RWPE1 (cell line): Measurements from ENCODE around the gene ZNF79.

Experiments
- CTCF ChIA-PET: fragments of 350-600 bp; sonication (Branson Sonifier 250); formaldehyde crosslinking; extraction: SDS; loops from one replicate; lab custom pipeline; 2021; lab: Yijun Ruan, JAX
- POLR2A ChIA-PET: fragments of 400-600 bp; formaldehyde crosslinking; extraction: SDS; loops from one replicate; lab custom pipeline; 2020; ENCODE audit warnings: antibody characterized with exemption; ENCODE audit not compliant: low non-redundant PET; lab: Yijun Ruan, JAX
- DNase-seq: peaks from one replicate; pipeline ENCODE4 v3.0.0; 2012; ENCODE audit warnings: low spot score
- H3K27ac ChIP-seq: fragments of 450-650 bp; 2 replicates; pipeline ENCODE4 v1.5.1; 2017
- TF ChIP-seq, protein P1 (sequence below): fragments of 450-650 bp; conservative IDR thresholded peaks from 2 replicates; pipeline ENCODE4 v1.5.1; 2017; ENCODE audit warnings: low read depth, mild to moderate bottlenecking

Gene ZNF79

DNA sequence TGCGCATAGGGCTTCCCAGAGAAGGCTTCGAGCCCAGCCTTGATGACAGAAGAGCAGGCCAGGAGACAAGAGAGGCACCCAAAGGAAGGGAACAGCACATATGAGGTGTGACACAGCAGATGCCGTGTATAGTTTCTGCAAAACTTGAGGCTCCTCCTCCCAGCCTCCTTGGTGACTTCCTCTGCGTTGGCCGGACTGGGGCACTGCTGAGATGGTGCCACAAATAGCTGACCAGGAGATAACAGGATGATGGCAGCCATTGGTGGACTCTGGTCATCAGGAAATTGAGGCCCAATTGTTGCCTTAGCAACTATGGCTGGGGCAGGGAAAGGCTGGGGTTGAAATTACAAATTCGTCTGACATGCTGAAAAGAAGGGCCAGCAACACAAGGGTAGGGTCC, 4.8 kb upstream of the ZNF79 start:
- POLR2A ChIA-PET: no interaction called here
- CTCF ChIA-PET: no interaction called here
- DNase-seq: no peak
- H3K27ac ChIP-seq: peak overlapping the region; percentile 2; the same call in 1 of the 2 replicates
- TF ChIP-seq, protein P1, sequence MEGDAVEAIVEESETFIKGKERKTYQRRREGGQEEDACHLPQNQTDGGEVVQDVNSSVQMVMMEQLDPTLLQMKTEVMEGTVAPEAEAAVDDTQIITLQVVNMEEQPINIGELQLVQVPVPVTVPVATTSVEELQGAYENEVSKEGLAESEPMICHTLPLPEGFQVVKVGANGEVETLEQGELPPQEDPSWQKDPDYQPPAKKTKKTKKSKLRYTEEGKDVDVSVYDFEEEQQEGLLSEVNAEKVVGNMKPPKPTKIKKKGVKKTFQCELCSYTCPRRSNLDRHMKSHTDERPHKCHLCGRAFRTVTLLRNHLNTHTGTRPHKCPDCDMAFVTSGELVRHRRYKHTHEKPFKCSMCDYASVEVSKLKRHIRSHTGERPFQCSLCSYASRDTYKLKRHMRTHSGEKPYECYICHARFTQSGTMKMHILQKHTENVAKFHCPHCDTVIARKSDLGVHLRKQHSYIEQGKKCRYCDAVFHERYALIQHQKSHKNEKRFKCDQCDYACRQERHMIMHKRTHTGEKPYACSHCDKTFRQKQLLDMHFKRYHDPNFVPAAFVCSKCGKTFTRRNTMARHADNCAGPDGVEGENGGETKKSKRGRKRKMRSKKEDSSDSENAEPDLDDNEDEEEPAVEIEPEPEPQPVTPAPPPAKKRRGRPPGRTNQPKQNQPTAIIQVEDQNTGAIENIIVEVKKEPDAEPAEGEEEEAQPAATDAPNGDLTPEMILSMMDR: no peak

DNA sequence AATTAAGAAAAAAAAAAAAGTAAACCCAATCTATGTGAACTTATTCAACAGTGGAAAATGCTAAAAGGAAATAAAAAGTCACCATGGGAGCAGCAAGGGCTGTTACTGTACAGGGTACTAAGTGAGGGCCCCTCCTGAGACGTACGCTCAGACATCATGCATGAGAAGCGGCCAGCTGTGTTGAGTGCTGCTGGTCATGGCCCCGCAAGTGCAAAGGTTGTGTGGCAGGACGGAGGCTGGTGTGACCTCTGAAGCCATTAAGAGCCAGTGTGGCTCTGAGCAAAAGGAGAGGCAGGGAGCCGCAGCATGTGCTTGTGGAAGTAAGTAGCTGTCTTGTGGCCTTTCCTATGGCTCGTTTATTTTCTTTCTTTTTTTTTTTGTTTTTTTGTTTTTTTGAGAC, 3.1 kb upstream of the ZNF79 start:
- ChIA-PET POLR2A (no interaction called here), CTCF (interaction anchor here (0.6 to 0.7 kb wide), 4 partner anchors 66 to 566 kb away, joined by 3 to 5 read pairs (median 4); no protein-coding TSS in a partner anchor)
- DNase-seq: no peak
- peak overlapping the region; percentile 96 for H3K27ac ChIP-seq
- TF ChIP-seq, protein P1: no peak

DNA sequence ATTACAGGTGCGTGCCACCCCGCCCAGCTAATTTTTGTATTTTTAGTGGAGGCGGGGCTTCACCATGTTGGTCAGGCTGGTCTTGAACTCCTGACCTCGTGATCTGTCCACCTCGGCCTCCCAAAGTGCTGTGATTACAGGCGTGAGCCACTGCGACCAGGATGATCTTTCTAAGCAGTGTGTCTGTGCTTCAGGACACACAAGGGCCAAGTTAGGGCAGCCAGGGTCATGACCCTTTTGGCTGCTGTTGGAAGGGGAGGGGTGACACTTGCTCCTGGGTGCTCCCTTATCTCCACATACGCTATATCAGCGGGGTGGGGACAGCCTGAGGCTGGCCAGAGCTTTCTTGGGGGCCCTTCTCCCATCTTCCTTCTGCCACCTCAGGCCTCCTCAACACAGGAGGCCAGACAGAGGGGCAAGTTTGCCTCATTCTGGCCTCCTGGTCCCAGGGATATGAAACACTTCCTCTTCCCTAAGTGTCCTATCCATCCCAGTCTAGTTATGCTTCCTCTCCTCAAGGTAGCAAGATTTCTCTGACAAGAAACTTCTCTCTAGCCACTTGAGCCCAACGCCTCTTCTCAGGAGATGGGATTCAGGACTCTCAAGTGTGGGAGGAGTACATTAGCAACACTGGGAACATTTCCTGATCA, 1.9 kb upstream of the ZNF79 start:
- H3K27ac ChIP-seq: peak overlapping the region; percentile 96
- DNase-seq: no peak
- ChIA-PET CTCF (interaction anchor here (0.6 kb wide), 1 partner anchor 9 kb away, joined by 4 read pairs; no protein-coding TSS in a partner anchor), POLR2A (no interaction called here)
- TF ChIP-seq, protein P1: no peak

DNA sequence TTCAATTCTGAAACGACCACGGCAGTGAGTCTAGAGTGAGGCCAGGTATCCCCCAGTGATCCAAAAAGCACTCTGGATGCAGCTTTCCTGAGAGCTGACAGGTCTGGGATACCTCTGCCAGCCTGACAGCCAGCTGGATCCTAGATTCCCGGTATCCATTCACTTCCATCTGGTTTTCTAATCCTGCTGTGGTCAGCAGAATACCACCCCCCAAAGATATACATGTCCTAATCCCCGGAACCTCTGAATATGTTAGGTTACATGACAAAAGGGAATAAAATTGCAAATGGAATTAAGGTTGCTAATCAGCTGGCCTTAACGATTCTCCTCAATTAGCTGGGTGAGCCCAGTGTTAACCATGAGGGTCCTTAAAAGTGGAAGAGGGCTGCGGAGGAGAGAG, 1.4 kb upstream of the ZNF79 start:
- DNase-seq: no peak
- H3K27ac ChIP-seq: peak overlapping the region; percentile 96
- ChIA-PET POLR2A (no interaction called here), CTCF (interaction anchor here (0.7 kb wide), 2 partner anchors 59 to 174 kb away, joined by 3 read pairs; no protein-coding TSS in a partner anchor)
- TF ChIP-seq, protein P1: no peak

DNA sequence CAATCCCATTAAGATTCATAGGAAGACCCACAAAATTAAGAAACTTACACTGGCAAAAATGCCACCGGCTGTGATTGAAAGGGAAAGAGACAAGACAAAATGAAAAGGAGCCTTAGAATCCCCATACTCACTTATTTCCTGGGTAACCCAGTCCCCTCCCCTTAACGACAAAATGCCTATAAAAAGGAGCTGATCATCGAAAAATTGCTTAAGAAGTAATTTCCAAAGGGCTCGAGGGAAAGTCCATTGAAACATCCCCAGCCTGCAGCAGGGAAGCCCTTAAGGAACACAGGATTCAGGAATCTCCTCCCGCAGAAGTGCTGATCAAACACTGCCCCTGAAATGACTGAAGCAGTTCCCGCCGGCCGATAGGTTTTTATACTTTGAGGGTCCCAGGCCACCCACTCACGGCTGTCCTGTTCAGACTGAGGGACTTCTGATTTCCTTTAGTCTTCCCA, 677 bp upstream of the ZNF79 start:
- peak; percentile 73 for DNase-seq
- ChIA-PET CTCF (interaction anchor here (0.7 kb wide), 2 partner anchors 59 to 175 kb away, joined by 3 read pairs; no protein-coding TSS in a partner anchor), POLR2A (interaction anchor here (0.8 kb wide), 1 partner anchor 26 kb away, joined by 3 read pairs; no protein-coding TSS in a partner anchor)
- TF ChIP-seq, protein P1: no peak
- peak overlapping the region; percentile 96 for H3K27ac ChIP-seq

DNA sequence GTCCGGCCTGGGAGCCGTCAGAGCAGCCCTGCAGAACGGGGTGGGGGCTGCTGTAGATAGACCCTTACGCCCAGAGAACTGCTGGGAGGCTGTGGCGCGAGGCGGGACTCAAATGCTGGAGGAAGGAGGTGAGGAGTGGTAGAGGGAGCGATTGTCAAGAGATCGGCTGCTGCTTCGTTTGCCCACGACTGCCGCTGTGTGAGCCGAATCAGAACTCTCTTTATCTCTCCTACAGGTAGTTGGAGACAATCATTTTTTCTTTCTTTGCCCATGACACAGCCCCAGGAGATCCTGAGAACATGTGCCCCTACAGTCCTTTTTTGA, 456 bp downstream of the ZNF79 start:
- TF ChIP-seq, protein P1: no peak
- no peak for DNase-seq
- ChIA-PET POLR2A (interaction anchor here (0.9 kb wide), 1 partner anchor 19 kb away, joined by 4 read pairs; no protein-coding TSS in a partner anchor), CTCF (interaction anchor here (0.5 to 1.0 kb wide), 4 partner anchors 19 to 1219 kb away, joined by 3 to 6 read pairs (median 4); no protein-coding TSS in a partner anchor)
- peak overlapping the region; percentile 96 for H3K27ac ChIP-seq
